Stimulated activated CD4-positive, alpha-beta T cell treated with anti-CD3 and anti-CD28 coated beads, TNF-alpha, amount 100 ng/mL, for 1 hour (primary cell): ENCODE results near the gene CTIF.
"Not testable (repeated sequence)": the region's sequence is repeated elsewhere in the genome, so short reads cannot be mapped to it uniquely, and the experiment has no call there.

Experiments used
- DNase-seq, 3 donors: peaks; one replicate each; pipeline ENCODE4 v3.0.0-alpha.2; 2020; ENCODE audit warnings: low read depth in 3 of 3, low spot score in 1 of 3

The CTIF gene

GRCh38 chr18:48700446-48700845 lies 161.6 kb downstream of the CTIF start:
- DNase-seq = no peak

GRCh38 chr18:48702346-48703027 lies 163.7 kb downstream of the CTIF start:
- no peak for DNase-seq

DNA sequence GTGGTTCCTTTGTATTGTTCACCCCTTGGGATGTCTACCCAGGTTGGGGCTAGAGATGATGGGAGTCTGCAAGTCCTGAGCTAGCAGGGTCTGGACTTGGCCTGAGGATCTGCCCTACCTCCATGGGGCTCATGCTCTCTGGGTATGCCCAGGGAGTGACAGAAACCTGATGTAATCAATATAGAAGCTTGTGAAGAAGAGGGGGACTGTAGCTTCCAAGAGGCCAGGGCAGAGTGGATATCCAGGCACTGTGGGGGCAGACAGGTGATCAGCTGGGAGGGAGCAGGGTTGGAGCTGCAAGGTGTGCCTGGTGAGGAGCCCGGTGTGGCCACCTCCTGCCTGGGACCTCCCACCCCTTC lies 164.2 kb downstream of the CTIF start:
- no peak for DNase-seq

DNA sequence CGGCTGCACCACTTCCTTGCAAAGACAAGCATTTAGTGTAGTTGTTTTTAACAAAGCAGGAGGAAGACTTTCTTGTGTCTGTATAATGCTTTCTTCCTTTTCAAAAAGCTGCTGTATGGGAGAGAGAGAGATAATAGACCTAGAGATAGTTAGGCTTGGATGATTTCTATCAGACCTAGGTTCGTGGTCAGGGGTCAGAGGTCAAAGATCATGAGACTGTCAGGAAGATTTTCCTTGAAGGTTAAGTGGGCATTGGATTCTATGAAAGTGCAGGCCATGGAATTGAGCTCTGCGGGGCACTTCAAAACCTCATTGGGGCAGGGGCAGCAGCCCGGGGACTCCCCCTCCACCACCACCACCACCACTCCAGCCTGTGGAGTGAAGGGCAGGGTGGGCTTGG lies 164.6 kb downstream of the CTIF start:
- DNase-seq = no peak

- DNase-seq = no peak
Measured at GRCh38 chr18:48705043-48705442, 166.2 kb downstream of the CTIF start.

GRCh38 chr18:48705531-48705930 lies 166.7 kb downstream of the CTIF start:
- DNase-seq = no peak

- no peak for DNase-seq
Measured at GRCh38 chr18:48706731-48707130, 167.9 kb downstream of the CTIF start.

DNA sequence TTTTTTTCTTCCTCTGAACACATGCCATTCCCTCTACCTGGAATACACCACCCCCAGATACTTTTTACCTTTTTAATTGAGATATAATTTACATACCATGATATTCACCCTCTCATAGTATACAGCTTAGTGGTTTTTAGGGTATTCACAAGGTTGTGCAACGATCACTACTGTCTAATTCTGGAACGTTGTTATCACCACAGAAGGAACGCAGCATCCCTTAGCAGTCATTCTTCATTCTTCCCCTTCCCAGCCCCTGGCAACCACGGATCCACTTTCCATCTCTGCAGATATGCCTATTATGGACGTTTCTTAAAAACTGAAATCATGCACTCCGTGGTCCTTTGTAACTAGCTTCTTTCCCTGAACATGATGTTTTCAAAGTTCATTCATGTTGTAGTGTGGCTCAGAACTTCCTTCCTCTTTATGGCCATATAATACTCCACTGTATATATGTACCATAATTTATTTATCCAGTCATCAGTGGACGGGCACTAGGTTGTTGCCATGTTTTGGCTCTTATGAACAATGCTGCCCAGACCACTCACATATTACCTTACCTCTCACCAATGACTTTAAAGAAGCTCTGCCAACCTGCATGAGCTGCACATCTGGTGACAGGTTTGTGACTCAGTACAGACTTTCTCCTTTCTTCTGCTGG lies 168.9 kb downstream of the CTIF start:
- DNase-seq = no peak

- no peak for DNase-seq
Measured at GRCh38 chr18:48708807-48709206, 170.0 kb downstream of the CTIF start.

DNA sequence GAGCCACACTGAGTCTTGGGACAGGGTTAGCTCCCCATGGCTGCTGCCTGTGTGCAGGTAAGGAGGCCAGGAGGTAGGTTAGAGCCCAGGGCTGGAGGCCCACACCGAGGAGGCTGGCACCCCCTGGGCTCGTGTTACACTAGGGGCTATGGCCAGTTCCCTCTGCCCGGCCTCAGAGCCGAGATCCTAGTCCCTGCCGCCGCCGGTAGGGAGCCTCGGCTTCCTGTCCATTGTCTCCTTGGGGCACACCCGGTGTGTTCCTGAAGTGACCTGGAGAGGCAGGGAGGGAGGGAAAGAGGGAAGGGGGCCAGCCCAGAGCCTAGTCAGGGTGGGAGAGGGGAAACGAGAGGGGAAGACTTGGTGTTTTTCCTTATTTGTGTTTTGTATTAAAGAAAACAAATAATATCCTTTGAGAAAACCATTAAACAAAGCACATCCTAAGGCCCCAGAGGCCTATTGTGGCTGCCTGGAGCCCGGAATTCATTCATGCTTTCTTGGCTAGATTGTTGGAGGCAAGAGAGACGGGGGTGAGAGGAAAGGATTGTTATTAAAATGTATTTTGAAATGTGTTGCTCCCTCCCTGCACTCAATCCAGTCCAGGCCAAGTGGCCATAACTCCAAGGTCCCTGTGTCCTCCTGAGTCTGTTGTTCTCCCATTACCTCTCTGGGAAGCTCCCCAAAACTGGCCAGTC lies 170.7 kb downstream of the CTIF start:
- DNase-seq = no peak

DNA sequence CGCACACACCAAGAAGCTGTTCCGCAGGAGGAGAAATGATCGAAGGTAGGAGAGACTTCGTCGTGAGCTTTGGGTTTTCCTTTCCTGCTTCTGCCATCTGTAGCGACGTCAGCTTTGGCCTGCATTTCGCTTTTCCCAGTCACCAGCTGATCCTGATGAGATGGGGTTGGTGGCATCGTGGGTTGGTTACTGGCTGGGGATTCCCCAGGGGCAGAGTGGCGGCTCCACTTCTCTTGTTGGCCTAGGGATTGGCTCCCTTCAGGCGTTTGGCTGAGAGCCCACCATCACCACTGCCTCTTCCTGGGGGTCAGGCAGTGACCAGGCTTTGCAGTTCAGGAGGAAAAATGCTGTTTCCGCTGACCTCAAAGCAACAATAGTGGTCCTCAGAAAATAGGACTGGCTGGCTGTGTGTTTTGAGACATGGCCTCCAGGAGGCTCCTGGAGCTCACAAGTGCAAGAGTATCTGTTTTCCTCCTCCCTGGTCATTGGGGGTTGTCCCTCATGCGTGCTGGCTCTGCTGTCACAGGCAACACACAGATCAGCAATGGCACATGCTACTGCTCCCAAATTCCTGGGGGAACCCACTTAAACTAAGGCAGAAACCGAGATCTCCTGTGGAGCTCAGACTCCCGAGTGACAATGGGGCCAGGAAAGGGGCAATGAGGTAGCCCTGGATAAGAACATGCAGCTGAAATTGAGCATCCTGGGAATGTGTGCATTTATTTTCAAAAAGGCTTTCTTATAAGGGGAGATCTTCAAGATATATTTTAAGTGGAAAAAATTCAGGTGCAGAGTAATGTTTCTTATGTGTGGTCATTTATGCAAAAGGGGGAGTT lies 173.0 kb downstream of the CTIF start:
- DNase-seq = no peak

DNA sequence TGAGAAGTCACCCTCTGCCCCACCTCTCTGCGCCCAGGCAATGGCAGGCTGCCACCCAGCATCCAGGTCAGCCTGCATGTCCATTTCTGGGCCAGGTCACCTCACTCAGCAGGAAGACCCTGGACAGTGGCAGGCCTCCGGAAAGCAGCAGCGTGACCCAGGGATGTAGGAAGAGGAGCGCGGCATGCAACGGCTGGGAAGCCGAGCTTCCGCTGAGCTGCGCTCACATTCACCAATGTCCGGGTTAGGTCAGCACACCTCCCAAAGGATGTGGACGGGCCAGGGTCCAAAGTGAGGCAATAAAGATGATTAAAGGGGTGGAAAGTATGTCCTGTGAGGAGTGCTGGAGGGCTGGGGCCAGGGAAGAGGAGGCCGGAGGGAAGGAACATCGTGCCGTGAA lies 174.5 kb downstream of the CTIF start:
- DNase-seq = no peak

DNA sequence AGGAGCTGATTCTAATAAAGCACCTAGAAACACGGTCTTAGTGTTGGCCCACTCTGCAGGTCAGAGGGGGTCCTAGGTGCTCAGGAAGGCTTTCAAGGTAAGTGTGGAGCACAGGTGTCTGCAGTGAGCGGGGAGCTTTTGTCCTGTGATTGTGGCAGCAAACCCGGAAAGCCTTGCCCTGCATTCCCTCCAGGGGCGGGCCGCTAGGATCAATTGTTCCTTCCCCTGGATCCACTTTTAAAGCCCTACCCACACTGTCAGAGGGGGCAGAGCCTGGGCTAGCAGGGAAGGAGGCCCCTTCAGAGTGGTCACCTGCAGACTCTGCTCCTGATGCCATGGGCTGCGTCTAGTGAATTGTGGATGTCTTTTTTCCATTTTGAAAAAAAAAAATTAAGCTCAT lies 176.0 kb downstream of the CTIF start:
- no peak for DNase-seq

- no peak for DNase-seq
Measured at GRCh38 chr18:48715711-48716361, 177.0 kb downstream of the CTIF start.

DNA sequence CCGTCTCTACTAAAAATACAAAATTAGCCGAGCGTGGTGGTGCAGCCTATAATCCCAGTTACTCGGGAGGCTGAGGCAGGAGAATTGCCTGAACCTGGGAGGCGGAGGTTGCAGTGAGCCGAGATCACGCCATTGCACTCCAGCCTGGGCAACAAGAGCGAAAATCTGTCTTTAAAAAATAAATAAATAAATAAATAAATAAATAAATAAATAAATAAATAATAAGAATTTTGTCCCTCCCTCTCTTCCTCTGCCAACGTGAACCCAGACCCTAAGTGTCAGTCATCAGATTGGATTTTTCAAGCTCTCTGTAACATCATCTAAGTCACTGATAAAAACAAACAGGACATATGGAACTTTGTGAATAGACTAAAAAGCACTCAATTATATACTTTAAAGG lies 178.4 kb downstream of the CTIF start:
- not testable (repeated sequence) for DNase-seq

- no peak for DNase-seq
Measured at GRCh38 chr18:48718251-48718959, 179.6 kb downstream of the CTIF start.

DNA sequence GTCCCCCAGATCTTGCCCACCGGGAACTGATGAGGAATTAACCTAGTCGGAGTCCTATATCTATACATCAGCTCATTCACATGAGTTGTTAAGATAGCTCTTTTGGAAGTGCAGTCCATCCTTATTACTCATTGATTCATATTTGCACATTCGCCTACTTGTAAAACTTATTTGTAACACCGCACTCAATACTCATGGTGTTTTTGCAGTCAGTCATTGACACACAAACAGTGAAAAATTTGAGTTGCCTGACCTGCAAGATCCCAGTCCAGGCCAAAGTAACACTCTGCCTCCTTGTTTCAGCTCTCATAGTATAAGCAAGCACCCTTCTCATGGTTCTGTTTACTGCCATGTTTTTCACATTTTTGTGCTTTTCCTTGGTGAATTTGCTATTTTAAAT lies 180.6 kb downstream of the CTIF start:
- no peak for DNase-seq

DNA sequence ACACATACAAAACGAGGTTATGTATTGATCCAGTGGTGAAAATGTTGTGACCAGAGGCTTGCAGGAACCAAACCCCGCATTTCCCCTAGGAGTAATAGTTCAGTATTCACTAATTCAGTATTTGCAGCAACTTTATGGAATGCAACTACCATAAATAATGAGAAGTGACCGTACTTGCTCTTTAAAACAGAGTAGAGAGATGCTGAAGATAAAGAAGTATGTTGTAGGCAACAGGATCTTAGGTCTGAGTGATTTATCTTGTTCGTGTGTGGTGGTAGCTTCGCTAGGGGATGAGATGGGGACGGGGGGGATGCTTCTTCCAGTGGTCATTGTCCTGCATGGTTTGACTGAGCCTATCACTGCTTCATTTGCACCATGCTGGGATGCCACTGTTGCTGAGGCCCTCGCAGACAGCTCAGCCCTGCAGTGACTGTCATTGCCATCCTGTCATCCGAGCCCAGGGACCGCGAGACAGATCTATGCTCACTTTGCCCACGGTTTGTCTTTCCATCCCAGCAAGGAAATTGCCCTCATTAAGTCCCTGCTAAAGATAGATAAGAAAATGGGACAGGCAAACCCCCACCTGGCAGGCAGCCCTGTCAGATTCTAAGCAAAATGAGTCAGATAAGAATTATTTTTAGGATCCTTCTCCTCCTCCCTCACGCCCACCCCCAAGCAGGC lies 181.3 kb downstream of the CTIF start:
- DNase-seq = no peak

- DNase-seq = no peak
Measured at GRCh38 chr18:48720655-48721025, 181.8 kb downstream of the CTIF start.

DNA sequence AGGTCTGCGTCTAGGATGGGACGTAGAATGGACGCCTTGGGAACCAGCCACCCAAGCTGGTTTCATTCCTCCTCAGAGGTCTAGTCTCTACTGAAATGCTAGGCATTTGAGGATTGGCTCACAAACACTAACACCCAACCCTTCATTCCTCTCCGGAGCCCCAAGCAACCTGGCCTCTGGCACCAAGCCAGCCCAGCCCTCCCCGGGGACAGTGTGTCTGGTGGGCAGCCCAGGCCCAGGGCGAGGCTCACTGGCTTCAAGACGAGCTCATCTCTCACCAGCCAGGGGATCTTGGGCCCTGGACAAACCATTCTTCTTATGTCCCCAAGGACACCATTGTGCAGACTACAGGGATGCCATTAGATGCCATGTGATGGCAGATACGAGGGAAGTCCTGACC lies 182.5 kb downstream of the CTIF start:
- DNase-seq = no peak
